ENCODE data around the gene RPS14.
"Not testable (repeated sequence)": the region's sequence is repeated elsewhere in the genome, so short reads cannot be mapped to it uniquely, and the experiment has no call there.

RPS14 gene

DNA sequence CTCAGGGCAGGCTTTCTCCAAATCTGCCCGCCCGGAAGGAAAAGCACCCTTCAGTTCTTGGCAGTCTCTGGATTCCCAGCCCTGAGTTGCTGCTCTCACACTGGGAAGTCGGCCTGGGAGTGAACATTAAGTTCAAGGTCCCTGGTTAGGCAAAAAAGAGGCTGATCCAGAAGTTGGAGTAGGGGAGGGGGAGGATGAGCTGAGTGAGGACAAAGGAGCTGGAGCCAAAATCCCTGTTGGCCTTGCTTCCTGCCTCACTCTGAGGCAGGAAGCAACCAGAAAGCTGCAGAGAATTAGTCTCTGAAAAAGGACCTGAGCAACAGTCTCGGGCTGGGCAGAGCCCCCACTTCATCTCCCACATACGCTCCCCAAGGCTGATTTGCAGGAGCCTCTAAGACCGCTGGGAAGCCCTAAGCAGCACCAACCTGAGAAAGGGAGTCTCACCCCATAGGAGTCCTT lies 15.0 kb upstream of the RPS14 start:
- Mint-ChIP-seq H3K36me3 (no peaks in the 10 kb centered on the region), H3K4me3 (no peak overlapping the region), H3K9me3 (no peaks in the 10 kb centered on the region), H3K27ac (no peak overlapping the region), H3K27me3 (peaks cover 7% of the 10 kb centered on the region), H3K4me1 (peaks cover 18% of the 10 kb centered on the region)
- no peak for DNase-seq
- CTCF ChIA-PET: interaction anchor here (1.1 kb wide), 1 partner anchor 22 kb away, joined by 3 read pairs; no protein-coding TSS in a partner anchor

GRCh38 chr5:150461231-150461630 lies 11.7 kb upstream of the RPS14 start:
- H3K9me3 Mint-ChIP-seq: no peaks in the 10 kb centered on the region
- no peak overlapping the region for H3K4me3 Mint-ChIP-seq
- no peak overlapping the region for H3K27ac Mint-ChIP-seq
- H3K27me3 Mint-ChIP-seq: peaks cover 1% of the 10 kb centered on the region
- peaks cover 45% of the 10 kb centered on the region for H3K4me1 Mint-ChIP-seq
- CTCF ChIA-PET: interaction anchor here (0.9 to 2.1 kb wide), 4 partner anchors 70 to 386 kb away, joined by 3 to 7 read pairs (median 4); partner anchors contain the start of gene IRGM
- H3K36me3 Mint-ChIP-seq: no peaks in the 10 kb centered on the region
- peak; percentile 39 for DNase-seq

DNA sequence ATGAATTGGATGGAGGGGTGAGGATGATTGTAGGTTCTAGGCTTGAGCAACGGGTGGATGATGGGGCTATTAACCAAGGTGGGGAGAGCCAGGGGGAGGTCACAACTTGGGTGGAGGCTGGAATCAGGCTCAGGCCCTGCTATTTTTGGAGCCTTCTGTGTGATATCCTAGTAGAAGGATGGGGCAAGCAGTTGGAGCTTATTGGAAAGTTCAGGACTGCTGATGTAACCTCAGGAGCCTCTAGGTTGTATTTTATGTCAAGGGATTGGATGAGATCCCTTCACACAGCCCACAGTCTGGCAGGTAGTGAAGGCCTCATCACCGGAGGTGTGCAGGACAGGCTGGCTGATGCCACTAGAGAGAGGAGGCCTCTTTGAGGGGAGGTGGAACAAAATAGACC lies 11.2 kb upstream of the RPS14 start:
- no peak overlapping the region for H3K4me3 Mint-ChIP-seq
- CTCF ChIA-PET: interaction anchor here (0.9 to 2.8 kb wide), 6 partner anchors 63 to 386 kb away, joined by 3 to 18 read pairs (median 6); partner anchors contain the start of gene IRGM
- H3K9me3 Mint-ChIP-seq: no peaks in the 10 kb centered on the region
- peak overlapping the region; percentile 39 for H3K27ac Mint-ChIP-seq
- H3K27me3 Mint-ChIP-seq: no peaks in the 10 kb centered on the region
- H3K36me3 Mint-ChIP-seq: no peaks in the 10 kb centered on the region
- H3K4me1 Mint-ChIP-seq: peaks cover 45% of the 10 kb centered on the region
- no peak for DNase-seq

DNA sequence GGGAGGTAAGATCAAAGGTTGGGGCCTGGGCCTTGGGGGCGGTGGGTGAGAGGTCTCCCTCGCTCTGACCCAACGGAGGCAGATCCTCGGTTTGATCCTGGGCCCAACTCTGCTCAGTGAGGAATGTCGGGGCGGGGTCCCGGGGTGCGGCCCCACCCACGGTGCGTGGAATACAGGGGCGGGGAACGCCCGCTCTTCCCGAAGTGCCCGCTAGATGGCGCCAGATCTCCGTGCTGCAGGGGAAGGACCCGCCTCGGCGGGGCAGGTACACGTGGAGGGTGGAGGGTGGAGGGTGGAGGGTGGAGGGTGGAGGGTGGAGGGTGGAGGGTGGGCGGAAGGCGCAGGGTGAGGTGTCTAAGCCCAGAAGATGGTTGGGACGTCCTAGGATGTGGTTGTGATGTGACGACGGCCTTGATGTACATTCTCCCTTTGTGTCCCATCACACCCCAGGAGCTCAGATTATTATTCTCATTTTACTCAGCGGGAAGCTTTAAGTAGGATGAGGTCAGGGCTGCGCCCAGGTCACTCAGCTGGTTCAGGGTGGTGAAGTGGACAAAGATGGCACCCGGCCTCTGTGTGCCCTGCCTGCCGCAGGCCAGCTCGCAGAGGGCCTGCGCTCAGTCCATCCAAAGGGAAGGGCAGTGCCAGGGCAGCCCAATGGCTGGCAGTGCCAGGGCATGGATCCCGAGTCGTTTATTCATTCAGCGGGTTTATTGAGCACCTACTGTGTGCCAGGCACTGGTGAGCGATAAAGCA lies 9.4 kb upstream of the RPS14 start:
- Mint-ChIP-seq H3K4me3 (peak overlapping the region; percentile 19), H3K36me3 (no peaks in the 10 kb centered on the region), H3K27me3 (no peaks in the 10 kb centered on the region), H3K27ac (peak overlapping the region; percentile 74), H3K4me1 (peaks cover 45% of the 10 kb centered on the region), H3K9me3 (no peaks in the 10 kb centered on the region)
- DNase-seq: peak; percentile 89
- CTCF ChIA-PET: interaction anchor here (0.6 to 4.0 kb wide), 19 partner anchors 9 to 526 kb away, joined by 3 to 18 read pairs (median 4); partner anchors contain the start of genes IRGM, RPS14 and SMIM3

DNA sequence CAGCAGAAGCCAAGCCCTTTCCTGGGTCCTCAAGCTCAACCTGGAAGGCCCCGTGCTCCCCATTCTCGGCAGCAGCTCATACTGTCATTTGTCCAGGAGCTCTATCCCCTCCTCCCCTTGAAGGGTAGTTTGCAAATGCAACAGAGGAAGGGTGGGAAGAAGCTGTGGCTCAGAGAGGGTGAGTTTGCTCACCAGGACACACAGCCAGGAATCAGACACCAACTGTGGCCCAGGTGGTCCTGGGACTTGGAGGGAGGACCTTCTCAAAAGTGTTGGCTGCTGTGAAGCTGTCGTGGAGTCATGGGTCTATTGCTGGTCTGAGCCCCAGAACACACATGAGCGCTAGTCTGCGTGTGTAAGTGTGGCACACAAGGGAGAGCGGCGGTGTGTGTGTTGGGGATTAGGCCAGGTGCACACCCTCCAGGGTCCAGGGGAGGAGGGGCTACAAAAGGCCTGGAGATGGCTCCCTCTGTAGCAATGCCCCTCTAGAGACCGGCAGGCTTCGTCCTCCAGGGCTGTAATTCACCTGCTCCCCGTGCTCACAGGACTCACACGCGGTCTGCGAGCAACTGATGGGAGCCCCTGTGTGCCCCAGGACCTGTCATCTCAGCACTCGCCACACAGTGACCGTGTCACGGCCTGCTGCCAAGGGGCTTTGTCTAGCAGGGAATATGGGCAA lies 8.2 kb upstream of the RPS14 start:
- Mint-ChIP-seq H3K4me1 (peaks cover 45% of the 10 kb centered on the region), H3K36me3 (no peaks in the 10 kb centered on the region), H3K27me3 (no peaks in the 10 kb centered on the region), H3K9me3 (no peaks in the 10 kb centered on the region), H3K4me3 (peak overlapping the region; percentile 1), H3K27ac (peak overlapping the region; percentile 56)
- CTCF ChIA-PET: interaction anchor here (0.6 to 4.0 kb wide), 21 partner anchors 8 to 527 kb away, joined by 3 to 18 read pairs (median 3); partner anchors contain the start of genes CD74, IRGM, RBM22 and RPS14
- no peak for DNase-seq

GRCh38 chr5:150457121-150457520 lies 7.6 kb upstream of the RPS14 start:
- peaks cover 45% of the 10 kb centered on the region for H3K4me1 Mint-ChIP-seq
- peak overlapping the region; percentile 56 for H3K27ac Mint-ChIP-seq
- no peaks in the 10 kb centered on the region for H3K36me3 Mint-ChIP-seq
- H3K9me3 Mint-ChIP-seq: no peaks in the 10 kb centered on the region
- H3K4me3 Mint-ChIP-seq: peak overlapping the region; percentile 1
- no peaks in the 10 kb centered on the region for H3K27me3 Mint-ChIP-seq
- CTCF ChIA-PET: interaction anchor here (0.6 to 4.0 kb wide), 15 partner anchors 15 to 658 kb away, joined by 3 to 16 read pairs (median 3); partner anchors contain the start of genes CD74, IRGM, RBM22 and SMIM3
- peak; percentile 37 for DNase-seq

- Mint-ChIP-seq H3K9me3 (peaks cover 1% of the 10 kb centered on the region), H3K27ac (no peak overlapping the region), H3K27me3 (no peaks in the 10 kb centered on the region), H3K4me1 (peaks cover 30% of the 10 kb centered on the region), H3K36me3 (no peaks in the 10 kb centered on the region), H3K4me3 (no peak overlapping the region)
- CTCF ChIA-PET: no interaction called here
- no peak for DNase-seq
Observed at GRCh38 chr5:150454492-150455229, 5.1 kb upstream of the RPS14 start.

GRCh38 chr5:150454027-150454426 lies 4.5 kb upstream of the RPS14 start:
- H3K27ac Mint-ChIP-seq, H3K4me3 Mint-ChIP-seq, H3K27me3 Mint-ChIP-seq, H3K36me3 Mint-ChIP-seq, CTCF ChIA-PET, DNase-seq, H3K9me3 Mint-ChIP-seq: not testable (repeated sequence)
- peaks cover 24% of the 10 kb centered on the region for H3K4me1 Mint-ChIP-seq

- H3K27me3 Mint-ChIP-seq: no peaks in the 10 kb centered on the region
- peaks cover 1% of the 10 kb centered on the region for H3K9me3 Mint-ChIP-seq
- CTCF ChIA-PET: no interaction called here
- H3K36me3 Mint-ChIP-seq: peaks cover 12% of the 10 kb centered on the region
- H3K27ac Mint-ChIP-seq: no peak overlapping the region
- H3K4me3 Mint-ChIP-seq: no peak overlapping the region
- H3K4me1 Mint-ChIP-seq: peaks cover 25% of the 10 kb centered on the region
- no peak for DNase-seq
Observed at GRCh38 chr5:150452914-150453313, 3.4 kb upstream of the RPS14 start.

DNA sequence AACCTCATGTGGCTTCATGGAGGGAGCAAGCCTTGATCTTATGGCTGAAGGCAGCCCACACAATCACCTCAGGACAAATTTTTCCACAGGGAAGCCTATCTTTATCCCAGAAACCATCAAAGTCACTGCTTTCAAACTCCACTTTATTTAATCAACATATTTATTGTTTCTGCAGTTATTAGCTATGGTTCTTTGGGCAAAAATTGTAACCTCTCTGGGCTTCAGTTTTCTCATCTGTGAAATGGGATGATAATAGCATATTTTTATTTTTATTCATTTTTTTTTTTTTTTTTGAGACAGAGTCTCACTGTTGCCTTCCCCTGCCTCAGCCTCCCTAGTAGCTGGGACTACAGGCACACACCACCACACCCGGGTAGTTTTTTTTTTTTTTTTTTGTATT lies 2.1 kb upstream of the RPS14 start:
- CTCF ChIA-PET: no interaction called here
- Mint-ChIP-seq H3K4me3 (no peak overlapping the region), H3K4me1 (peaks cover 25% of the 10 kb centered on the region), H3K27ac (no peak overlapping the region), H3K36me3 (peaks cover 25% of the 10 kb centered on the region), H3K27me3 (no peaks in the 10 kb centered on the region), H3K9me3 (peaks cover 1% of the 10 kb centered on the region)
- DNase-seq: no peak

DNA sequence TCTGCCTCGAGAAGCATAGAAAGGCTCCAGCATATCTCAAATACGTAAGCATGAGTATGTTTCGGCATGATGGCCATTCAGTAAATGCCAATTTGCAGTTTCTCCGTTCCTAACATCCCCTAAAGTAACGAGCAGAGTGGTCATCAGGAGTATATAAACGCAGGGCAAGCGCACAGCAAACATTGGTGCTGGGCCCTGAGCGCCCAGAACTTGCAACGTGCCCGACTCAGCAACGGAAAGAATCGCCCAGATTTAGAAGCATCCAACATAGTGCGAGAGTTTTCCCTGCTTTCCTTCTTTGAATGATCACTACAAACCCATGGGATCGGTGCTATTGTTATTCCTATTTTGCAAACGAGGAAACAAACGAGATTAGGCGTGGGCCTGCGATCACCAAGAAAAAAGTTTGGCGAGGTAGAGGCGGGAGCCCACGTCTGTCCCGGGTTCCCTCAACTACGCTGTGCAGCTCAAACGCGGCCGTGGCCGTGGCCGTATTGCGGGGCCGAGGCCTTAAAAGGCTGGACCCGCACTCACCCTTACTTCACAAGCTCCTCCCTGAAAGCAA lies 505 bp downstream of the RPS14 start:
- H3K27me3 Mint-ChIP-seq: no peaks in the 10 kb centered on the region
- peaks cover 35% of the 10 kb centered on the region for H3K4me1 Mint-ChIP-seq
- peak; percentile 37 for DNase-seq
- H3K9me3 Mint-ChIP-seq: peaks cover 1% of the 10 kb centered on the region
- H3K4me3 Mint-ChIP-seq: peak overlapping the region; percentile 95
- peak overlapping the region; percentile 99 for H3K27ac Mint-ChIP-seq
- H3K36me3 Mint-ChIP-seq: peaks cover 42% of the 10 kb centered on the region
- CTCF ChIA-PET: interaction anchor here (0.7 to 1.8 kb wide), 3 partner anchors 10 to 34 kb away, joined by 3 to 14 read pairs (median 4); no protein-coding TSS in a partner anchor

- H3K27me3 Mint-ChIP-seq: no peaks in the 10 kb centered on the region
- DNase-seq: no peak
- H3K27ac Mint-ChIP-seq: peak overlapping the region; percentile 99
- H3K36me3 Mint-ChIP-seq: peaks cover 49% of the 10 kb centered on the region
- H3K4me3 Mint-ChIP-seq: peak overlapping the region; percentile 95
- H3K9me3 Mint-ChIP-seq: peaks cover 1% of the 10 kb centered on the region
- CTCF ChIA-PET: no interaction called here
- peaks cover 35% of the 10 kb centered on the region for H3K4me1 Mint-ChIP-seq
Observed at GRCh38 chr5:150448334-150448733, 1.2 kb downstream of the RPS14 start.

GRCh38 chr5:150447188-150447587 lies 2.4 kb downstream of the RPS14 start:
- Mint-ChIP-seq H3K9me3 (peaks cover 1% of the 10 kb centered on the region), H3K4me3 (peak overlapping the region; percentile 95), H3K36me3 (peaks cover 53% of the 10 kb centered on the region), H3K4me1 (peaks cover 35% of the 10 kb centered on the region), H3K27me3 (no peaks in the 10 kb centered on the region), H3K27ac (peak overlapping the region; percentile 34)
- no peak for DNase-seq
- CTCF ChIA-PET: no interaction called here

DNA sequence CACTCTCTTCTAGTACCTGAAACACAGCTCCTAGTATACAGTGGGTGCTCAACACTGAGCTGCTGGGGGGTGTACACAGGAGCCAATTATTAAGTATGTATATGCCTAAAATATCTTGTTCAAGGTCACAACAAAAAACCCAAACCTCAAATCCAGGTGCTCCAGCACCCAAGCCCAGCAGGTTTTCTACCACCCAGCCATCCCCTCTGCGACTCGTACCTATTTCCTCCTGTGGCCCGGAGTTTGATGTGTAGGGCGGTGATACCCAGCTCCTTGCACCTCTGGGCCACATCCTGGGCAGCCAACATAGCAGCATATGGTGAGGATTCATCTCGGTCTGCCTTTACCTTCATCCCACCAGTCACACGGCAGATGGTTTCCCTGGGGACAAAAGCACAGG lies 3.0 kb downstream of the RPS14 start:
- no peak overlapping the region for H3K4me3 Mint-ChIP-seq
- H3K36me3 Mint-ChIP-seq: peaks cover 56% of the 10 kb centered on the region

More for the DNA sequence above, 3.0 kb downstream of the RPS14 start:
- Mint-ChIP-seq H3K27me3 (no peaks in the 10 kb centered on the region), H3K27ac (no peak overlapping the region), H3K4me1 (peaks cover 35% of the 10 kb centered on the region), H3K9me3 (peaks cover 1% of the 10 kb centered on the region)
- no peak for DNase-seq
- CTCF ChIA-PET: no interaction called here
